Cortex of kidney (tissue), 1 donor: ENCODE data around the gene PEAR1.

Experiments used
- DNase-seq: peaks from one replicate; lab custom pipeline; 2025; lab: John Stamatoyannopoulos, UW

Gene PEAR1

GRCh38 chr1:156881663-156882062 is 11.9 kb upstream of the PEAR1 start:
- DNase-seq: no peak

DNA sequence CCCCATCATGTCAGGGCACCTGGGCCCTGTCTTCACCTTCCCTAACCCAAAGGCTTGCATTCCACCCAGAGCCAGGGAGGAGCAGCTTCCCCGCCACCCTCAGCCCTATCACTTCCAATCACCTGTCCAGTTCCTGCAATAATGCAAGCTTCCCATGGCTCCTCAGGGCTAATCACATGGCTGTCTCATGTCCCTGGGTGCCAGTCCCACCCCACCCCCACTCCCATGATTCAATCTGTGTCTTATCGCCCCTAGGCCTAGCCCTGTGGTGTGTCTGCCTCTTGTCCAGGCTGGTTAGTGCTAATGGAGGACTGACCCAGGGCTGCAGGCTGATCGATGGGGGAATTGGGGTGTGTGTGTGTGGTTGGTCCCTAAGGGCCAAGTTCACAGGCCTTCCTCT is 11.0 kb upstream of the PEAR1 start:
- no peak for DNase-seq

- no peak for DNase-seq
Observed at GRCh38 chr1:156883919-156884318, 9.6 kb upstream of the PEAR1 start.

DNA sequence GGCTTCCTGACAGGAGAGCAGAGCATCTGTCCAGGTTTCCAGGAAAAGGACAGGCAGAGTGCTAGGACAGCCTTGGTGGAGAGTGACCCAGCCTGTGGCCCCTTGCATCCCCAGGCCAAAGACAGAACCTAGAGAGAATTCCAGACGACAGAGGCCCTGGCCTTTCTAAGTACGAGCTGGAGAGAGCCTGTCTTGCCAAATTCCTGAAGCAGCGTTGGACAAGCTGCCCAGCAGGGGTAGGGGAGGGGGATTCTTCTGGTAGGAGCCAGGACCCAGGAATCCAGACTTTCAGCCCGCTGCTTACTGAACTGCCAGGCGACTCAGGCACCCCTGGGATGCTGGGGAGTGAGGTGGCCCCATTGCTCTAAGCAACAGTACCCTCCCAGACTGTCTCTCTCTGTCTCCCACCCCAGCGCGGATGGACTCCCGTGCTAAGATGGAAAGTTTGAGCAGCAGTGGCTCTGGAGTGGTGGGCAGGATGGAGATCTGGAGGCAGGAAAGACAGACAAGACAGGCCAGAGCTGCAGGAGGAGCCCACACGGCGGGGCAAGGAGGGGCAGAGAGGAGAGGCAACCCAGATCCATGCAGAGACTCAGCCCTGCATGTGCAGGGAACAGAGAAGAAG is 8.8 kb upstream of the PEAR1 start:
- DNase-seq: no peak

- DNase-seq: no peak
Observed at GRCh38 chr1:156885314-156885713, 8.2 kb upstream of the PEAR1 start.

- DNase-seq: no peak
Observed at GRCh38 chr1:156885880-156886355, 7.6 kb upstream of the PEAR1 start.

GRCh38 chr1:156886583-156887281 is 6.8 kb upstream of the PEAR1 start:
- no peak for DNase-seq

DNA sequence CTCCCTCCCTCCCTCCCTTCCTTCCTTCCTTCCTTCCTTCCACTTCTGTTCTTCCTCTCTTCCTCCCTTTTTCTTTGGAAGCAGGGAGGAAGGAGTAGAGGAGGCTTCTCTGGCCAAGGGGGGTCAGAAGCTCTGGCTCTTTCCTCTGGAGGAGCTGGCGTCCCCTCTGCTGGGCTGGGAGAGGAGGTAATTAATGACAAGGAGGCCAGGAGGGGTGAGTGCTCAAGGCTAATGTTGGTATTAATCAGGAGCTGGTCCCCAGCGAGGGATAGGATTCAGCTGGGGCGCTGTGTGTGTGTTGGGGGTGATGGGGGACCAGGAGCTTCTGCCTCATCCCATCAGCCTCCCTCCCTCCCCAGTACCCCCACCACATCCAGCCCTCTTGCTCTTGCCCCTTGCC is 6.2 kb upstream of the PEAR1 start:
- DNase-seq: no peak

DNA sequence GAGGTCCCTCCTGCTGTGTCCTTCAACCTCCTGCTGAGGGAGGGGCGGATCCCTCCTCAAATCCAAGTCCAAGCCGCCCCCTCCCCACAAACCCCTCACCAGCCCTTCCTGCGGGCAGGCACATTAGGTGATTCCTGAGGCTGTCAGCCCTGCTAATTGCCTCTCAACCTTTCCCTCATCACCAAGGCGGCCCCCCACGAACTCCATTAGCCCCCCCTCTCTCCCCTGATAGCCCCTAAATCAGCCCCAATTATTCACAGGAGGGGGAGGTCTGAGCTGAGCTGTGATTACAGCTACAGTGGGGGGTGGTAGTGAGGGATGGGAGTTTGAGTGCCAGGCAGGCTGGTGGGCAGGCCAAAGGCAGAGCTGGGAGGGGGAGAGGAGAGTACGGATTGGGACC is 5.8 kb upstream of the PEAR1 start:
- no peak for DNase-seq

DNA sequence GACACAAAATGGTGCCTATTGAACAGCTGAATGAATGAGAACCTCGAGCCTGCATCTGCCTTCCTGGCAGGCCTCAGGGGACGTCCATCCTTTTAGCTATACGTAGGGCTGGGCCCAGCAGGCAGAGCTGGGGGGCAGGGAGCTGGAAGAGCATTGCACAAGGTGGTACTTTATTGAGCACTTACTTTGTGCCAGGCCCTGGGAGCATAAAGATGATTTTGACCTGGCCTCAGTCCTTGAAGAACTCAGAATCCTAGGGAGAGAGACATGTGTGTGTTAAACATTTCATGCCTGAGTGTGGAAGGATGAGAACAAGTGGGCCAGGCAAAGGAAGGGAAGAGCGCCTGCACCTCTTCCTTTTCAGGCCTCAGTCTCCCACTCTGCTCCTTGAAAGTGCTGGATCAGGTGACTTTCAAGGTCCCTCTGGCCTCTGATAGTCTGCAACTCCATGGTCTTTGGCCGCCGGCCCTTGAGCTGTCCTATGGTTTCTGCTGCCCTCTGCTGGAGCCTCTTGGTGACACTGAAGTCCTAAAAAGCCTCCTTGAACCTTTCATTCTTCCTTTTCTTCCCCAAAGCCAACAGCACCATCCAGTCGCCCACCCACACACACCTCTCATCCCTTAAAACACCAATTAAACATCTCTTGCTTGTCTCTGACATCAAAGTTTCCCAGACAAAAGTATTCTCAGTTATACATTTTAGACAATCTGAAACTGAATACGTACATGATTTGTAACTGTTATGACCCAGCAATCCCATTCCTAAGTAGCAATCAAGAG is 3.5 kb upstream of the PEAR1 start:
- no peak for DNase-seq

DNA sequence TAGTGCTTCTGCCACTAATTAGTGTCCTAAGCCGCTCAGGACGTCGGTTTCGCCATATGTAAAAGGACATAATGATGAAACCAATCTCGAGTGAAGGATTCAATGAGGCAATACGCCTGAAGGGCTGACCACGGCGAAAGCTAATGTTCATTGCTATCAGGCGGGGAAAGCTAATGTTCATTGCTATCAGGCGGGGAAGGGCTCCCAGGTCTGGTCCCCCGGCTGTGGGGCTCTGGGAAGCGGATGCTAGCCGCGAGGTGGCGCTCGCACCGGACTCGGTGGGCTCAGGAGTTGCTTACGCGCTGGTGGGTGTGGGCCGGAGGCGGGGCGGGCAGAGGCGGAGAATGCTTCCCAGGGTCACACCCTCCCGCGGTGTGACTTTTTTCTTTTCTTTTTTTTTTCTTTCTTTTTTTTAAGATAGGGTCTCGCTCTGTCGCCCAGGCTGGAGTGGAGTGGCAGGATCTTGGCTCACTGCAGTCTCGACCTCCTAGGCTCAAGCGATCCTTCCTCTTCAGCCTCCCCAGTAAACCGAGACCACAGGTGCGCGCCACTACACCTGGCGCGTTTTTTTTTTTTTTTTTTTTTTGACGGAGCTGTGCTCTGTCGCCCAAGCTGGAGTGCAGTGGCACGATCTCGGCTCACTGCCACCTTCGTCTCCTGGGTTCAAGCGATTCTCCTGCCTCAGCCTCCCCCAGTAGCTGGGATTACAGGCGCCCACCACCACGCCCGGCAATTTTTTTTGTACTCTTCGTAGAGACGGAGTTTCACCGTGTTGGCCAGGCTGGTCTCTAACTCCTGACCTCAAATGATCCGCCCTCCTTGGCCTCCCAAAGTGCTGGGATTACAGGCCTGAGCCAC is 1.1 kb upstream of the PEAR1 start:
- peak; percentile 25 for DNase-seq

- DNase-seq: no peak
Observed at GRCh38 chr1:156894001-156894400, 483 bp downstream of the PEAR1 start.

GRCh38 chr1:156894711-156895454 is 1.4 kb downstream of the PEAR1 start:
- DNase-seq: no peak

GRCh38 chr1:156895455-156895812 is 1.9 kb downstream of the PEAR1 start:
- DNase-seq: no peak

DNA sequence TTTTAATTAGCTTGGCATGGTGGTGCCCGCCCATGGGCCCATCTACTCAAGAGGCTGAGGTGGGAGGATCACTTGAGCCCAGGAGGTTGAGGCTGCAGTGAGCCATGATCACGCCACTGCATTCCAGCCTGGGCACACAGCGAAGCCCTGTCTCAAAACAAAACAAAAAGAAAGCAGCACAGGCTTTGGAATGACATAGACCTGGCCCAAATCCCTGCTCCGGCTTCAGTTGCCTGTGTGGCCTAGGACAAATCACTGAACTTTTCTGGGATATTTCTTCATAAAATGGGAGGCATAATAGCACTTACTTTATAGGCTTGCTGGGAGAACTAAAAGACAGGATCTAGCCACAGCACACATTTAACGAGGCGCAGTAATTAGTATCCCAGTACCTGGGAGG is 2.4 kb downstream of the PEAR1 start:
- no peak for DNase-seq

DNA sequence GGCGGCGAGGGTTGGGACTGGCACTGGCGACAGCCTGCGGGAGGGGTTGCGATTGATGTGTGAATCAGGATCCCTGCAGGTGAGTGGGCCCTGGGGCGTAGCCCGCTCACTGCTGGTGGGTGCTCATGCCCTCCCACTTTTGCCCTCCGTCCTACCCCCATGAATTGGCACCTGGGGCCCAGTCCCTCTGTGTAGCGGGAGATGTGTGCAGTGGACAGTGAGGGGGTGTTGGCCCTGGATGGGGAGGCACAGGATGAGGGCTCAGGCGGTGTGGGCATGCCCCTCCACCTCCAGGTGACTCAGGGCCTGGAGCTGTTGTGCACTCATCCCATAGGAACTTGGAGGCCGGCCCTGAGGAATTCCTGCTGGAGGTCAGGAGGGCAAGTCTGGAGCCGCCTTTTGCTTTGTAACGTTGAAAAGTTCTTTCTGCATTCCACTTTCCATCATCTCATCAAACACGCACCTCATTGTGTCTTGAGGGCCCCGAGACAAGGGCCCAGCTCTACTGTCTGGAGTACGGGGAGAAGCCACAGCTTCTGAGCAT is 3.0 kb downstream of the PEAR1 start:
- DNase-seq: no peak

DNA sequence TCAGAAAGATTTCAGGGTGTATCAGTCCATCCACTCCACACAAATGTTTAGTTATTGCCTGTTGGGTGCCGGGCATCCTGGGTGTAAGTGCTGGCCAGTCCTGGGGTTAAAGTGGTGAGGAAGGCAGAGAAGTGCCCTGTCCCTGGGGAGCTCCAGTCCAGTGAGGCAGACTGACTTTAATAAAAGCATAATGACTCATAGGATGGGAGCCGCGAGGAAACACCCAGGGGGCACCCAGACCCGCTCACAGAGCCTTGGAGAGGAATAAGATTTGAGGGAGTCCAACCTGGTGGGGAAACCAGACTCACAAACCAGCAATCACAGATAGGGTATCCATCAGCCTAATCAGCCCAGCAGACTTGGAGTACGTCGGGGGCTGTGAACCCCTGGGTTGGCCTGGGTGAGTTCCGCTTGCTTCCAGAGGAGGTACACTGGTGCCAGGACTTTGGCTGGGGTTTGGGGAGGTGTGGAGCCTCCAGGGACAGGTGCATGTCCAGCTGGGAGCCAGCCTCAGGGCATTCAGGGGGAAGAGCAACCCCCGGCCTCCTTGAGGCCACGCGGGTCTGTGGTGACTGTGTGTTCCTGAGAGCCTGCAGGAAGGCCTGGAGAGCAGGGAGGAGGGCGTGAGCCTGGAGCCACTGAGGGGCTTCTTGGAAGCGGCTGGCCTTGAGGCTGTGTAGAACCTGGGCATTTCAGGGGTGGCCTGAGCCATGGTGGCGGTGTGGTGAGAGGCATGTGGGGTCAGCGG is 3.7 kb downstream of the PEAR1 start:
- DNase-seq: no peak

GRCh38 chr1:156898161-156898566 is 4.6 kb downstream of the PEAR1 start:
- DNase-seq: no peak

DNA sequence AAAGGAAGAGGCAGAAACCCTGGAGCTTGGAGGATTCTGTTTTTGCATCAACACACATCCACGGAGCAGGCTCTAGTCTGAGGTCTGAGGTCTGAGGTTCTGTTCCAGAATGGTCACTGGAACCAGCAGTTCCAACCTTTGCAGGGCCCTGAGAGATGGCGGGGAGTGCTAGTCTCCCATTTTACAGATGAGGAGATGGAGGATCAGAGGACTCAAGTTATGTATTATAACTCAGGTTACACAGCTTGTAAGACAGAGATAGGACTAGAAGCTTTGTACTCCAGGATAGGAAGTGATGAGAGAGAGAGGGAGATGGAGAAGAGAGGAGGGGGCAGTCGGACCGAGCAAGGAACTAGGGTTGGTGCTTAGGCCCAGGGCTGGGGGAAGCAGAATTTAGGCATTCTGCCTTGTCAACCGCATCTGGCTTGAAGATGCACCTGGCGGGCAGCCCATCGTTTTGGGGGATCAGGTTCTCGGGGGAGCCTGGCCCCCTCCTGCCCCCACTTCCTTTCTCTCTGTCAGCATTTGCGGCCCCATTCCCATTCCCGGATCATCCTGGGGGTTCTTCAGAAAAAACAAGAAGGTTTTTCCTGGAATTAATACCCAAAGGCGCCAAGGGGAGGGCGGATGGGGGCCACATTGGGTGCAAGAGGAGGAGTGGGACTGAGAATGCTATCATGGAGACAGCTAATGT is 5.6 kb downstream of the PEAR1 start:
- DNase-seq: no peak
